OCI-LY7 (cell line): ENCODE data around the gene ZMYND15.

Experiments used
- EZH2phosphoT487 ChIP-seq: fragments of 200-600 bp; sonication (generic); IDR thresholded peaks from 2 replicates; pipeline ENCODE4 v1.6.1; 2018; ENCODE audit warnings: low read depth, borderline replicate concordance, mild to moderate bottlenecking, mixed run types, antibody characterized with exemption, low read length, moderate library complexity, mixed read lengths
- TF ChIP-seq, protein P1 (sequence below): fragments of 200-600 bp; sonication (generic); conservative IDR thresholded peaks from 2 replicates; pipeline ENCODE4 v1.5.1; 2014; ENCODE audit warnings: mild to moderate bottlenecking, antibody characterized with exemption, low read length, moderate library complexity, mixed read lengths

DNA sequence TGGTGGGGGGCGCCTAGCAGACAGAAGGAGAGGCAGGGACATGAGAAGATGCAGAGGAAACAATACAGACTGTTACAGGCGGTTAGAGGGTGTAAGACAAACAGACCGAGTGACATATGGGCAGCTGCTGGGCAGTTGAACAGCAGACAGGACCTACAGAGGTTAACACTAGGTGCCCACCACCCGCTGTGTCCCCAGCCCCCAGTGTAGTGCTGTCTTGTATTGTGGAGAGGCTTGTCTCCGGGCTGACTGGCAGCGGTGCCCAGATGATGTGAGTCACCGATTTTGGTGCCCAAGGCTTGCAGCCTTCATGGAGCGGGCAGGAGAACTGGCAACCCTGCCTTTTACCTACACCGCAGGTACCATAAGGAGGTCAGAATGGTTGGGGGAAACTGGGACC lies 2.5 kb downstream of the ZMYND15 start:
- TF ChIP-seq, protein P1, sequence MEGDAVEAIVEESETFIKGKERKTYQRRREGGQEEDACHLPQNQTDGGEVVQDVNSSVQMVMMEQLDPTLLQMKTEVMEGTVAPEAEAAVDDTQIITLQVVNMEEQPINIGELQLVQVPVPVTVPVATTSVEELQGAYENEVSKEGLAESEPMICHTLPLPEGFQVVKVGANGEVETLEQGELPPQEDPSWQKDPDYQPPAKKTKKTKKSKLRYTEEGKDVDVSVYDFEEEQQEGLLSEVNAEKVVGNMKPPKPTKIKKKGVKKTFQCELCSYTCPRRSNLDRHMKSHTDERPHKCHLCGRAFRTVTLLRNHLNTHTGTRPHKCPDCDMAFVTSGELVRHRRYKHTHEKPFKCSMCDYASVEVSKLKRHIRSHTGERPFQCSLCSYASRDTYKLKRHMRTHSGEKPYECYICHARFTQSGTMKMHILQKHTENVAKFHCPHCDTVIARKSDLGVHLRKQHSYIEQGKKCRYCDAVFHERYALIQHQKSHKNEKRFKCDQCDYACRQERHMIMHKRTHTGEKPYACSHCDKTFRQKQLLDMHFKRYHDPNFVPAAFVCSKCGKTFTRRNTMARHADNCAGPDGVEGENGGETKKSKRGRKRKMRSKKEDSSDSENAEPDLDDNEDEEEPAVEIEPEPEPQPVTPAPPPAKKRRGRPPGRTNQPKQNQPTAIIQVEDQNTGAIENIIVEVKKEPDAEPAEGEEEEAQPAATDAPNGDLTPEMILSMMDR: no peak
- no peak for TF ChIP-seq EZH2phosphoT487
